ENCODE measurements around the gene SH3YL1.

DNA sequence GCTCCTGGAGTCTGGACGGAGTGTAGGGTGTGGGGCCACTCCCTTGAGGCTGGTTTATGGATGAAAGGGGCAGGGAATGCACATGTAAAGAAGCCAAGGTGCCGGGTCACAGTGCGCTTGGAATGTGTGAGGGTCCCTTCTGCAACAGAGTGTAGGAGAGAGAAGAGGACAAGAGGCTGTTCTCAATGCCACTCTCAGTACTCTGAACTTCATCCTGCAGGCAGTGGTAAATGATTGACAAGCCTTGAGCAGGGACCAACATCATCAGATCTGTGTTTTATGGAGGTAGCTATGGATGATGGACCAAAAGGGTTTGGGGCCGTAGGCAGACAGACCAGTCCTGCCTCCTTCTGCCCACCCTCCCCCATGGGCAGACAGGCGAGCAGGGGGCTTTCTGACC lies 31.3 kb upstream of the SH3YL1 start:
- TF ChIP-seq, protein P1, sequence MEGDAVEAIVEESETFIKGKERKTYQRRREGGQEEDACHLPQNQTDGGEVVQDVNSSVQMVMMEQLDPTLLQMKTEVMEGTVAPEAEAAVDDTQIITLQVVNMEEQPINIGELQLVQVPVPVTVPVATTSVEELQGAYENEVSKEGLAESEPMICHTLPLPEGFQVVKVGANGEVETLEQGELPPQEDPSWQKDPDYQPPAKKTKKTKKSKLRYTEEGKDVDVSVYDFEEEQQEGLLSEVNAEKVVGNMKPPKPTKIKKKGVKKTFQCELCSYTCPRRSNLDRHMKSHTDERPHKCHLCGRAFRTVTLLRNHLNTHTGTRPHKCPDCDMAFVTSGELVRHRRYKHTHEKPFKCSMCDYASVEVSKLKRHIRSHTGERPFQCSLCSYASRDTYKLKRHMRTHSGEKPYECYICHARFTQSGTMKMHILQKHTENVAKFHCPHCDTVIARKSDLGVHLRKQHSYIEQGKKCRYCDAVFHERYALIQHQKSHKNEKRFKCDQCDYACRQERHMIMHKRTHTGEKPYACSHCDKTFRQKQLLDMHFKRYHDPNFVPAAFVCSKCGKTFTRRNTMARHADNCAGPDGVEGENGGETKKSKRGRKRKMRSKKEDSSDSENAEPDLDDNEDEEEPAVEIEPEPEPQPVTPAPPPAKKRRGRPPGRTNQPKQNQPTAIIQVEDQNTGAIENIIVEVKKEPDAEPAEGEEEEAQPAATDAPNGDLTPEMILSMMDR (IDR thresholded peaks at IDR 0.05) = no peak
- TF ChIP-seq TCF7L2 (IDR thresholded peaks at IDR 0.05; ENCODE audit: low read depth, low read length) (no peak), POLR2AphosphoS5 (IDR thresholded peaks at IDR 0.05; ENCODE audit: low read depth, low read length) (no peak)
- TF ChIP-seq, protein P2, sequence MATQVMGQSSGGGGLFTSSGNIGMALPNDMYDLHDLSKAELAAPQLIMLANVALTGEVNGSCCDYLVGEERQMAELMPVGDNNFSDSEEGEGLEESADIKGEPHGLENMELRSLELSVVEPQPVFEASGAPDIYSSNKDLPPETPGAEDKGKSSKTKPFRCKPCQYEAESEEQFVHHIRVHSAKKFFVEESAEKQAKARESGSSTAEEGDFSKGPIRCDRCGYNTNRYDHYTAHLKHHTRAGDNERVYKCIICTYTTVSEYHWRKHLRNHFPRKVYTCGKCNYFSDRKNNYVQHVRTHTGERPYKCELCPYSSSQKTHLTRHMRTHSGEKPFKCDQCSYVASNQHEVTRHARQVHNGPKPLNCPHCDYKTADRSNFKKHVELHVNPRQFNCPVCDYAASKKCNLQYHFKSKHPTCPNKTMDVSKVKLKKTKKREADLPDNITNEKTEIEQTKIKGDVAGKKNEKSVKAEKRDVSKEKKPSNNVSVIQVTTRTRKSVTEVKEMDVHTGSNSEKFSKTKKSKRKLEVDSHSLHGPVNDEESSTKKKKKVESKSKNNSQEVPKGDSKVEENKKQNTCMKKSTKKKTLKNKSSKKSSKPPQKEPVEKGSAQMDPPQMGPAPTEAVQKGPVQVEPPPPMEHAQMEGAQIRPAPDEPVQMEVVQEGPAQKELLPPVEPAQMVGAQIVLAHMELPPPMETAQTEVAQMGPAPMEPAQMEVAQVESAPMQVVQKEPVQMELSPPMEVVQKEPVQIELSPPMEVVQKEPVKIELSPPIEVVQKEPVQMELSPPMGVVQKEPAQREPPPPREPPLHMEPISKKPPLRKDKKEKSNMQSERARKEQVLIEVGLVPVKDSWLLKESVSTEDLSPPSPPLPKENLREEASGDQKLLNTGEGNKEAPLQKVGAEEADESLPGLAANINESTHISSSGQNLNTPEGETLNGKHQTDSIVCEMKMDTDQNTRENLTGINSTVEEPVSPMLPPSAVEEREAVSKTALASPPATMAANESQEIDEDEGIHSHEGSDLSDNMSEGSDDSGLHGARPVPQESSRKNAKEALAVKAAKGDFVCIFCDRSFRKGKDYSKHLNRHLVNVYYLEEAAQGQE (IDR thresholded peaks at IDR 0.05; ENCODE audit: insufficient read depth in 1 of 2, low read depth in 2 of 2, low read length in 1 of 2) = no peak

Measured in Panc1 (cell line).